GM23338 (cell line): ENCODE measurements around the gene DCDC1. TPM values are rescaled to one million over a fixed set of nuclear protein-coding genes. Genes with fewer than 3 reads are reported as not detected.

Source experiments
- ATAC-seq: fragments of 200-7000 bp; cut with Tn5 transposase; 3 replicates; pipeline ENCODE4 v1.9.1; 2020
- DNase-seq: peaks from one replicate; pipeline ENCODE4 v3.0.0-alpha.2; 2015; ENCODE audit warnings: low spot score
- H2AFZ ChIP-seq: fragments of 200-600 bp; sonication (generic); 2 replicates; pipeline ENCODE4 v1.8.0; 2016; ENCODE audit warnings: antibody characterized with exemption, mild to moderate bottlenecking, moderate library complexity
- H3F3A ChIP-seq: fragments of 200-600 bp; sonication (generic); replicated peaks from 2 replicates; pipeline ENCODE4 v1.8.0; 2017; ENCODE audit warnings: antibody characterized with exemption, mixed run types, low read depth
- H3K27ac ChIP-seq: fragments of 200-600 bp; sonication (generic); 2 replicates; pipeline ENCODE4 v1.6.1; 2016; ENCODE audit warnings: low read depth
- H3K27me3 ChIP-seq: fragments of 200-600 bp; sonication (generic); 2 replicates; pipeline ENCODE4 v1.8.0; 2016; ENCODE audit warnings: mild to moderate bottlenecking, mixed run types, moderate library complexity; ENCODE audit not compliant: insufficient read depth
- H3K36me3 ChIP-seq: fragments of 200-600 bp; sonication (generic); 2 replicates; pipeline ENCODE4 v1.8.0; 2016; ENCODE audit warnings: mild to moderate bottlenecking; ENCODE audit not compliant: insufficient read depth
- H3K4me1 ChIP-seq: fragments of 200-600 bp; sonication (generic); 2 replicates; pipeline ENCODE4 v1.8.0; 2016; ENCODE audit warnings: mild to moderate bottlenecking, moderate library complexity; ENCODE audit not compliant: insufficient read depth
- H3K4me2 ChIP-seq: fragments of 200-600 bp; sonication (generic); 2 replicates; pipeline ENCODE4 v1.7.1; 2017; ENCODE audit warnings: mixed run types
- H3K4me3 ChIP-seq: fragments of 200-600 bp; sonication (generic); 2 replicates; pipeline ENCODE4 v1.6.1; 2016; ENCODE audit warnings: mixed run types
- H3K79me2 ChIP-seq: fragments of 200-600 bp; sonication (generic); replicated peaks from 2 replicates; pipeline ENCODE4 v1.8.0; 2017; ENCODE audit warnings: mild to moderate bottlenecking; ENCODE audit not compliant: insufficient read depth
- H3K9me2 ChIP-seq: fragments of 200-600 bp; sonication (generic); 2 replicates; pipeline ENCODE4 v1.8.0; 2017; ENCODE audit not compliant: insufficient read depth
- H4K20me1 ChIP-seq: fragments of 200-600 bp; sonication (generic); replicated peaks from 2 replicates; pipeline ENCODE4 v1.8.0; 2017; ENCODE audit warnings: mild to moderate bottlenecking; ENCODE audit not compliant: insufficient read depth
- H3K27ac Mint-ChIP-seq: 2 replicates; pipeline ENCODE4 v1.8.0; 2020; ENCODE audit warnings: inconsistent platforms, mild to moderate bottlenecking, moderate library complexity, mixed read lengths
- H3K27me3 Mint-ChIP-seq: 3 replicates; pipeline ENCODE4 v1.8.0; 2022; ENCODE audit warnings: low read depth, mild to moderate bottlenecking, moderate library complexity, mixed read lengths, inconsistent platforms; ENCODE audit not compliant: insufficient read depth, poor library complexity
- H3K36me3 Mint-ChIP-seq: 3 replicates; pipeline ENCODE4 v1.8.0; 2021; ENCODE audit warnings: low read depth, mild to moderate bottlenecking, inconsistent platforms, moderate library complexity, mixed read lengths
- H3K4me1 Mint-ChIP-seq: 3 replicates; pipeline ENCODE4 v1.8.0; 2020; ENCODE audit warnings: mild to moderate bottlenecking, inconsistent platforms, mixed read lengths
- H3K4me3 Mint-ChIP-seq: 3 replicates; pipeline ENCODE4 v1.8.0; 2021; ENCODE audit warnings: moderate library complexity, mild to moderate bottlenecking, inconsistent platforms, mixed read lengths
- H3K9me3 Mint-ChIP-seq: 3 replicates; pipeline ENCODE4 v1.8.0; 2020; ENCODE audit warnings: moderate library complexity, mild to moderate bottlenecking, inconsistent platforms, mixed read lengths
- CREB1 ChIP-seq: fragments of 250-450 bp; sonication (Bioruptor Pico); IDR thresholded peaks from 2 replicates; pipeline ENCODE4 v1.5.0; 2020; ENCODE audit warnings: low read depth, mild to moderate bottlenecking, moderate library complexity
- EZH2phosphoT487 ChIP-seq: fragments of 200-600 bp; sonication (generic); IDR thresholded peaks from one replicate; pipeline ENCODE4 v1.8.1; 2018; ENCODE audit warnings: antibody characterized with exemption; ENCODE audit not compliant: unreplicated experiment
- polyA plus RNA-seq: library from polyadenylated mRNA; unstranded; fragments of >200 nt; fragmentation: Nextera tagmentation; extraction: Ambion mirVana; gene quantifications from 2 replicates; pipeline ENCODE4 v1.2.1, GENCODE V29; 2016
- total RNA-seq: library from RNA; depleted of rRNA; stranded (reverse); fragments of >200 nt; shearing (Covaris generic); gene quantifications from 2 replicates; pipeline ENCODE4 v1.2.3, GENCODE V29; 2014
- TF ChIP-seq, protein P1 (sequence below): fragments of 250-450 bp; sonication (Bioruptor Pico); IDR thresholded peaks from 2 replicates; pipeline ENCODE4 v1.5.0; 2020; ENCODE audit warnings: mild to moderate bottlenecking, moderate library complexity
- TF ChIP-seq, protein P2 (sequence below): IDR thresholded peaks from 2 replicates; pipeline ENCODE4 v1.6.1; 2016; ENCODE audit warnings: antibody characterized with exemption

DCDC1 gene
- total and polyA plus RNA-seq, 2 experiments from 2014 or later, result 0.56 to 0.58 TPM

DNA sequence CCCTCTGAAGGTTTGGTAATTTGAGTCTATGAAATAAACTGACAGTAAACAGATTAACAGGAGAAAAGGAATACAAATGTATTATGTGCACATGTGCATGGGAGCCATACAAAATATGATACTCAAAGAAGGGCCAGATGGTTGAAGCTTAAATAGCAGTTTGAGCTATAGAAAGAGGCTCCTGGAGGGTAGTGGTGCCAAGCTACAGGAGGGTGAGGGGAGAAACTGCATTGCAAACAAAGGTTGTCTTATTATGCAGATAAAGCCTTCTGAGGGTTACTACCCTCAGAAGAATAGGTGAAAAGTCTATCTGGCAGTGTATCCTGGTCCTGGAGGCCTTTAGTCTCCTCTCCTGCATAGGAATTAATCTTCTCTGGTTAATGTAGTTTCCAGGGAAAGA, 516.1 kb downstream of the DCDC1 start (continued):
- TF ChIP-seq, protein P1, sequence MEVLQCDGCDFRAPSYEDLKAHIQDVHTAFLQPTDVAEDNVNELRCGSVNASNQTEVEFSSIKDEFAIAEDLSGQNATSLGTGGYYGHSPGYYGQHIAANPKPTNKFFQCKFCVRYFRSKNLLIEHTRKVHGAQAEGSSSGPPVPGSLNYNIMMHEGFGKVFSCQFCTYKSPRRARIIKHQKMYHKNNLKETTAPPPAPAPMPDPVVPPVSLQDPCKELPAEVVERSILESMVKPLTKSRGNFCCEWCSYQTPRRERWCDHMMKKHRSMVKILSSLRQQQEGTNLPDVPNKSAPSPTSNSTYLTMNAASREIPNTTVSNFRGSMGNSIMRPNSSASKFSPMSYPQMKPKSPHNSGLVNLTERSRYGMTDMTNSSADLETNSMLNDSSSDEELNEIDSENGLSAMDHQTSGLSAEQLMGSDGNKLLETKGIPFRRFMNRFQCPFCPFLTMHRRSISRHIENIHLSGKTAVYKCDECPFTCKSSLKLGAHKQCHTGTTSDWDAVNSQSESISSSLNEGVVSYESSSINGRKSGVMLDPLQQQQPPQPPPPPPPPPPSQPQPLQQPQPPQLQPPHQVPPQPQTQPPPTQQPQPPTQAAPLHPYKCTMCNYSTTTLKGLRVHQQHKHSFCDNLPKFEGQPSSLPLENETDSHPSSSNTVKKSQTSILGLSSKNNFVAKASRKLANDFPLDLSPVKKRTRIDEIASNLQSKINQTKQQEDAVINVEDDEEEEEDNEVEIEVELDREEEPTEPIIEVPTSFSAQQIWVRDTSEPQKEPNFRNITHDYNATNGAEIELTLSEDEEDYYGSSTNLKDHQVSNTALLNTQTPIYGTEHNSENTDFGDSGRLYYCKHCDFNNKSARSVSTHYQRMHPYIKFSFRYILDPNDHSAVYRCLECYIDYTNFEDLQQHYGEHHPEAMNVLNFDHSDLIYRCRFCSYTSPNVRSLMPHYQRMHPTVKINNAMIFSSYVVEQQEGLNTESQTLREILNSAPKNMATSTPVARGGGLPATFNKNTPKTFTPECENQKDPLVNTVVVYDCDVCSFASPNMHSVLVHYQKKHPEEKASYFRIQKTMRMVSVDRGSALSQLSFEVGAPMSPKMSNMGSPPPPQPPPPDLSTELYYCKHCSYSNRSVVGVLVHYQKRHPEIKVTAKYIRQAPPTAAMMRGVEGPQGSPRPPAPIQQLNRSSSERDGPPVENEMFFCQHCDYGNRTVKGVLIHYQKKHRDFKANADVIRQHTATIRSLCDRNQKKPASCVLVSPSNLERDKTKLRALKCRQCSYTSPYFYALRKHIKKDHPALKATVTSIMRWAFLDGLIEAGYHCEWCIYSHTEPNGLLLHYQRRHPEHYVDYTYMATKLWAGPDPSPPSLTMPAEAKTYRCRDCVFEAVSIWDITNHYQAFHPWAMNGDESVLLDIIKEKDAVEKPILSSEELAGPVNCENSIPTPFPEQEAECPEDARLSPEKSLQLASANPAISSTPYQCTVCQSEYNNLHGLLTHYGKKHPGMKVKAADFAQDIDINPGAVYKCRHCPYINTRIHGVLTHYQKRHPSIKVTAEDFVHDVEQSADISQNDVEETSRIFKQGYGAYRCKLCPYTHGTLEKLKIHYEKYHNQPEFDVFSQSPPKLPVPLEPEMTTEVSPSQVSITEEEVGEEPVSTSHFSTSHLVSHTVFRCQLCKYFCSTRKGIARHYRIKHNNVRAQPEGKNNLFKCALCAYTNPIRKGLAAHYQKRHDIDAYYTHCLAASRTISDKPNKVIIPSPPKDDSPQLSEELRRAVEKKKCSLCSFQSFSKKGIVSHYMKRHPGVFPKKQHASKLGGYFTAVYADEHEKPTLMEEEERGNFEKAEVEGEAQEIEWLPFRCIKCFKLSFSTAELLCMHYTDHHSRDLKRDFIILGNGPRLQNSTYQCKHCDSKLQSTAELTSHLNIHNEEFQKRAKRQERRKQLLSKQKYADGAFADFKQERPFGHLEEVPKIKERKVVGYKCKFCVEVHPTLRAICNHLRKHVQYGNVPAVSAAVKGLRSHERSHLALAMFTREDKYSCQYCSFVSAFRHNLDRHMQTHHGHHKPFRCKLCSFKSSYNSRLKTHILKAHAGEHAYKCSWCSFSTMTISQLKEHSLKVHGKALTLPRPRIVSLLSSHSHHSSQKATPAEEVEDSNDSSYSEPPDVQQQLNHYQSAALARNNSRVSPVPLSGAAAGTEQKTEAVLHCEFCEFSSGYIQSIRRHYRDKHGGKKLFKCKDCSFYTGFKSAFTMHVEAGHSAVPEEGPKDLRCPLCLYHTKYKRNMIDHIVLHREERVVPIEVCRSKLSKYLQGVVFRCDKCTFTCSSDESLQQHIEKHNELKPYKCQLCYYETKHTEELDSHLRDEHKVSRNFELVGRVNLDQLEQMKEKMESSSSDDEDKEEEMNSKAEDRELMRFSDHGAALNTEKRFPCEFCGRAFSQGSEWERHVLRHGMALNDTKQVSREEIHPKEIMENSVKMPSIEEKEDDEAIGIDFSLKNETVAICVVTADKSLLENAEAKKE (CRISPR knock-in tag), result no peak
- TF ChIP-seq, protein P2, sequence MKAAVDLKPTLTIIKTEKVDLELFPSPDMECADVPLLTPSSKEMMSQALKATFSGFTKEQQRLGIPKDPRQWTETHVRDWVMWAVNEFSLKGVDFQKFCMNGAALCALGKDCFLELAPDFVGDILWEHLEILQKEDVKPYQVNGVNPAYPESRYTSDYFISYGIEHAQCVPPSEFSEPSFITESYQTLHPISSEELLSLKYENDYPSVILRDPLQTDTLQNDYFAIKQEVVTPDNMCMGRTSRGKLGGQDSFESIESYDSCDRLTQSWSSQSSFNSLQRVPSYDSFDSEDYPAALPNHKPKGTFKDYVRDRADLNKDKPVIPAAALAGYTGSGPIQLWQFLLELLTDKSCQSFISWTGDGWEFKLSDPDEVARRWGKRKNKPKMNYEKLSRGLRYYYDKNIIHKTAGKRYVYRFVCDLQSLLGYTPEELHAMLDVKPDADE, result no peak
- no peak for TF ChIP-seq CREB1 (CRISPR knock-in tag)

DNA sequence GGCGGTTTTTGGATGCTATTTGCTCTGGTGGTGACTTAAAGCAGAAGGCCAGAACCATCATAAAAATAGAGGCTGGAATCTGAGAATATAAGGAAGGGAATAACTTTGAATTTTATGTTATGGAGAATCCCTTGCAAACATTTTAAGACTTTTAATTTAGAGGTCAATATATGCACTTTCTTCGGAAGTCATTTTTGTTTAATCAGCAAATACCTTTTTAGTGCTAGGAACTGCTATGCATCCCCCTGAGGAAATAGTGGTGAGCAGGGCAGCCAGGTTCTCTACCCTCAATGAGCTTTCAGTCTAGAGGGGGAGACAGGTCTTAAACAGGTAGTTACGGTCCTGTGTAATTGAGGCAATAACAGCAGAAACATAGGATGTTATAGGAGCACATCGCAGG, 516.9 kb downstream of the DCDC1 start:
- Histone ChIP-seq H3K4me1 (peaks cover 17% of the 10 kb centered on the region), H3K36me3 (no peaks in the 10 kb centered on the region), H3K9me2 (peaks cover 6% of the 10 kb centered on the region; the same call in 1 of the 2 replicates), H3K79me2 (no peaks in the 10 kb centered on the region), H3K27ac (no peak overlapping the region), H3K27me3 (no peaks in the 10 kb centered on the region), H3F3A (no peaks in the 10 kb centered on the region), H3K4me3 (no peak overlapping the region), H4K20me1 (no peaks in the 10 kb centered on the region), H3K4me2 (no peak overlapping the region), H2AFZ (no peak overlapping the region)
- Mint-ChIP-seq H3K27me3 (peaks cover 2% of the 10 kb centered on the region), H3K36me3 (peaks cover 4% of the 10 kb centered on the region; the same call in 1 of the 3 replicates), H3K4me3 (no peak overlapping the region), H3K9me3 (peaks cover 6% of the 10 kb centered on the region; the same call in 1 of the 3 replicates), H3K4me1 (peaks cover 17% of the 10 kb centered on the region), H3K27ac (no peak overlapping the region)
- no peak for TF ChIP-seq EZH2phosphoT487
- ATAC-seq, result no peak
- no peak for DNase-seq
